IPS-18a (cell line): ENCODE measurements around the gene NOX5.
A peak's percentile ranks its signal among the peaks of the same experiment; 100 is the strongest.
"Not testable (repeated sequence)": the region's sequence is repeated elsewhere in the genome, so short reads cannot be mapped to it uniquely, and the experiment has no call there.

Source experiments
- H3K27ac ChIP-seq: one replicate; pipeline ENCODE4 v1.5.1; 2013; ENCODE audit warnings: low read length
- H3K27me3 ChIP-seq: one replicate; pipeline ENCODE4 v1.6.1; 2013; ENCODE audit warnings: mild to moderate bottlenecking, low read length; ENCODE audit not compliant: control insufficient read depth, insufficient read depth
- H3K36me3 ChIP-seq: one replicate; pipeline ENCODE4 v1.6.1; 2013; ENCODE audit warnings: low read depth, low read length; ENCODE audit not compliant: control insufficient read depth
- H3K4me1 ChIP-seq: one replicate; pipeline ENCODE4 v1.6.1; 2013; ENCODE audit warnings: low read depth, low read length; ENCODE audit not compliant: control insufficient read depth
- H3K4me3 ChIP-seq: one replicate; pipeline ENCODE4 v1.5.1; 2013; ENCODE audit warnings: low read length
- H3K9ac ChIP-seq: one replicate; pipeline ENCODE4 v1.6.1; 2013; ENCODE audit warnings: mild to moderate bottlenecking, low read length, moderate library complexity
- H3K9me3 ChIP-seq: one replicate; pipeline ENCODE4 v1.6.1; 2013; ENCODE audit warnings: low read depth, low read length; ENCODE audit not compliant: control insufficient read depth

The NOX5 gene

DNA sequence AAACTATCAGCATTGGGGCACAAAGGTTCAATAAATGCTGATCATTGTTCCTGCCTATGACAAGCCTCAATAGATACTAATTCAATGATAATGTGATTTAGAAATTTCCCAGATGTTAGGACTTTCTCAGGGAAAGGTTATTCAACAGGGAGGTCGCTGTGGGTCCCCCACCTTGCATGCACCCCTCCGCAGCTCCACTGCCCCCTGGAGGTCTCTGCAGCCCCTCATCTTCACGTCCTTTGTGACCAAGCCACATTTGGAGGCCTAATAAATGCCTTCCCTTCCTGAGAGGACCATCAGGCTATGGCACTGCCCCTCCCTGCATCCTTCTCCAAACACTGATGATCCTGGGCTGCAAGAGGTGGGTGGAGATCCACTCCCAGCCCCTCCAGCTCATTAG is 50.2 kb downstream of the NOX5 start:
- H3K27ac ChIP-seq = no peak overlapping the region
- H3K9me3 ChIP-seq = no peaks in the 10 kb centered on the region
- H3K4me1 ChIP-seq = peaks cover 2% of the 10 kb centered on the region
- H3K36me3 ChIP-seq = no peaks in the 10 kb centered on the region
- no peak overlapping the region for H3K9ac ChIP-seq
- no peak overlapping the region for H3K4me3 ChIP-seq
- no peaks in the 10 kb centered on the region for H3K27me3 ChIP-seq

DNA sequence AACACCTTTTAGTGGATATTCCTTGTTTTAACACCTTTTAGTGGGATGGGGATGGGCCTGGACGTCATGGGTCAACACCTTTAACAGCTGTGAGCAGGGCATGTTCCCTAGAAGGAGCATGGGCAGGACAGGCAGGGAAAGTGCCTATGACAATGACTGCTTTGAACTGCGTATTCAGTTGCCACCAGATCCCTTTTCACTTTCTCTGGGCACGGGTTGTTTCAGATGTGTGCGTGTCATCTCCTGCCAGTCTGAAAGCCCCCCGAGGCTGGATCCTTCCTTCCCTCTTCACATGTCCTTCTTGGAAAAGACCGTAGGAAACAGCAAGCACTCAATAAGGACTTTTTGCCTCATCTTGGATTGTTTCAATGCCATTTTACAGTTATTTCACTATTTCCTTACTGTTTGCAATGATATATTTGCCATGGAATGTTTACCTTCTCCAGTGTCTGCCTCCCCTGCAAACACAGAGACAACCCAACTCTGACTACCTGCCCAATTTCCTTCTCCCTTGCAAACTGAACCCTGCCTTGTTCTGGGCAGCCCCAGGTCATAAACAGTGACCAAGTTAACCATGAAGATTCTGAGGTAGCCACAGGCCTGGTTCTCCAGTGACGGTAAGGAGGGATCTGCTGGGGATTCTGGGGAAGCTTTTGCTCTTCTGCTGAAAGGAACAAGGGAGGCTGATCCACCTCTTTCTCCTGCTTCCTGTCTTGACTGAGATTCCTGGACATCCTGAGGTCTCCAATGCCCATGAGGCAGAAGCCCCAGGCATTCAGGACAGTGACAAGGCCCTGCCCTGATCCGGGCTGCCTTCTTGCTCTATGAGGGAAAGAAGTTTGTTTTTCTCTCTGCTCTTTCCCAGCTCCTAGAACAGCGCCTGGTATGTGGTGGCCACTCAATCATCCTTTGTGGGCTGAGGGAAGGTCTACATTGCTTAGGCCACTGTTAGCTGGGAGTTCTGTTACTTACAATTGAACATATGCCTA is 51.8 kb downstream of the NOX5 start:
- Histone ChIP-seq H3K9ac (no peak overlapping the region), H3K27ac (no peak overlapping the region), H3K9me3 (no peaks in the 10 kb centered on the region), H3K4me3 (no peak overlapping the region), H3K27me3 (no peaks in the 10 kb centered on the region), H3K36me3 (no peaks in the 10 kb centered on the region), H3K4me1 (no peaks in the 10 kb centered on the region)

DNA sequence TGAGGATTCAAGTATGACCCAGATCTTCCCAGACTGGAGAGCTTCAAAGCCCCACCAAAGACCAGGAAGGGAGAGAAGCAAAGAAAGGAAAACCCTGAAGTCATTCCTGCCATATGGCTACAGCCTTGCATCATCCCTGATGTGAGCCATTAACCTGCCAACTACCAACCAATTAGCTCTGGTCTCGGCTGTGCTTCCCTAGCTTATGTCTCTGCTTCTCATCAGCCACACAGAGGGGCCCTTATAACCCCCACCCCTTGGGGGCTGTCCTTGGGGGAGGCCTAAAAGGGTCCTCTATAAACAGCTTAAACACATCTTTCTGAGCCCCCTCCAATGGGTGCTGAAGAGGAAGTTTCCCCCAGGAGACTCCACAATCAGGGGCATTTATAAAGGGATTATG is 52.8 kb downstream of the NOX5 start:
- Histone ChIP-seq H3K27me3 (no peaks in the 10 kb centered on the region), H3K9ac (no peak overlapping the region), H3K36me3 (no peaks in the 10 kb centered on the region), H3K27ac (no peak overlapping the region), H3K4me1 (no peaks in the 10 kb centered on the region), H3K4me3 (no peak overlapping the region), H3K9me3 (no peaks in the 10 kb centered on the region)

DNA sequence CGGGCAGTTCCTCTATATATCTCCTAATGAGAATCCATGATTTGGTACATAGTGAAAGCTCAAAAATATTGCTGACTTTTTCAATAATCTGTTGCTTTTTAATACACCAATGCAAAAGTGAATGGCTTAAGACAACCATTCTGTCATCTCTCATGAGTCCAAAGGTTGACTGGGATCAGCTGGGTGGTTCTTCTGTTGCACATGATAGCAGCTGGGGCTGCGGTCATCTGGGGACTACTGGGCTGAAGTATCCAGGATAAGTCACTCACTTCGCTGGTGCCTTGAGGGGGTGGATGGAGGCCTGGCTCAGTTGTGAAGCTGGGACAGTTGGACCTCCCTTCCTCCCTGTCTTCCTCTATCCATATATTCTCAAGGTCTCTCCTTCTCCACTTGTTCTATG is 53.7 kb downstream of the NOX5 start:
- Histone ChIP-seq H3K4me1 (no peaks in the 10 kb centered on the region), H3K9me3 (no peaks in the 10 kb centered on the region), H3K9ac (no peak overlapping the region), H3K4me3 (no peak overlapping the region), H3K36me3 (no peaks in the 10 kb centered on the region), H3K27me3 (peaks cover 5% of the 10 kb centered on the region), H3K27ac (no peak overlapping the region)

DNA sequence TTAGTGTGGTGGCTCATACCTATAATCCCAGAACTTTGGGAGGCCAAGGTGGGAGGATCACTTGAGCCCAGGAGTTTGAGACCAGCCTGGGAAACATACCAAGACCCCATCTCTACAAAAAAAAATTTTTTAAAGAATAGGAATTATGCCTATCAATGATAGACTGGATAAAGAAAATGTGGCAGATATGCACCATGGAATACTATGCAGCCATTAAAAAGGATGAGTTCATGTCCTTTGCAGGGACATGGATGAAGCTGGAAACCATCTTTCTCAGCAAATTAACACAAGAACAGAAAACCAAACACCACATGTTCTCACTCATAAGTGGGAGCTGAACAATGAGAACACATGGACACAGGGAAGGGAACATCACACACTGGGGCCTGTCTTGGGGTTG is 54.8 kb downstream of the NOX5 start:
- H3K27ac ChIP-seq, H3K4me1 ChIP-seq, H3K9me3 ChIP-seq, H3K36me3 ChIP-seq, H3K4me3 ChIP-seq, H3K9ac ChIP-seq: not testable (repeated sequence)
- peaks cover 12% of the 10 kb centered on the region for H3K27me3 ChIP-seq

DNA sequence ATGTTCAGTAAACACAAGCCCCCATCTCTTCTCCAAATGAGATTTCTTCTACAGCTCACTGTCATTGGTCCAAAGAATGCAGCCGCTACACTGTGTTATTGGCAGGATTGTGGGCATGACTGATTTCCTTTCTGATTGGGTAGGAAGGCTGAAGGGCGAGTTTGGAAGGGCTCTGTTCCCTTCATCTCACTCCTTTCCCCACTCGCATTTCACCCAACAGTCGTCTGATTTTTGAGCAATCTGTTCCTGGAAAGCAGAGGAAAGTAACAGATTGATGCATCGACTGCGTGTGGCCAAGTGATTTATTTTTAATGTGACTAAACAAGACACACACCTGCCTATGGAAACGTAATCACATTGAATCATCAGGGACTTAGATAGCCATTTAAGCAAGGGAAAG is 55.5 kb downstream of the NOX5 start:
- H3K9ac ChIP-seq = no peak overlapping the region
- H3K27me3 ChIP-seq = peaks cover 13% of the 10 kb centered on the region
- no peaks in the 10 kb centered on the region for H3K36me3 ChIP-seq
- H3K4me1 ChIP-seq = peaks cover 11% of the 10 kb centered on the region
- no peak overlapping the region for H3K27ac ChIP-seq
- H3K9me3 ChIP-seq = no peaks in the 10 kb centered on the region
- no peak overlapping the region for H3K4me3 ChIP-seq

DNA sequence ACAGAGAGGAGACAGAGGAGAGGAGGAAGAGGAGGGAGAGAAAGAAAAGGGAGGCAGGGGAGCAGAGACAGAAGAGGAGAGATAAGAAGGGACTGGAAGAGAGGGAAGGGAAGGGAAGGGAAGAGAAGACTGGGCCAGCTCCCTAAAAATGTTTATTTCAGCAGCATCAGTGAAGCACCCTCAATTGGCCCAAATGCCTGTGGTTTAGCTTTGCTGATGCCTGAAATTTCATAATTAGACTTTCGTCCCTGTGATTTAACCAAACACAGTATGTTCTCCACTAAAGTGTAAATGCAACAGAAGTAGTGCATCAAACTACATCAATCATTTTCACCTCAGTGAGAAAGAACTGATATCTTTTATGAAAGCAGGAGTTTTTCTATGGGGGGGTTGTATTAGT is 55.9 kb downstream of the NOX5 start:
- H3K27ac ChIP-seq = no peak overlapping the region
- no peak overlapping the region for H3K4me3 ChIP-seq
- H3K9ac ChIP-seq = no peak overlapping the region
- H3K36me3 ChIP-seq = no peaks in the 10 kb centered on the region
- peaks cover 17% of the 10 kb centered on the region for H3K27me3 ChIP-seq
- H3K9me3 ChIP-seq = no peaks in the 10 kb centered on the region
- peaks cover 15% of the 10 kb centered on the region for H3K4me1 ChIP-seq

DNA sequence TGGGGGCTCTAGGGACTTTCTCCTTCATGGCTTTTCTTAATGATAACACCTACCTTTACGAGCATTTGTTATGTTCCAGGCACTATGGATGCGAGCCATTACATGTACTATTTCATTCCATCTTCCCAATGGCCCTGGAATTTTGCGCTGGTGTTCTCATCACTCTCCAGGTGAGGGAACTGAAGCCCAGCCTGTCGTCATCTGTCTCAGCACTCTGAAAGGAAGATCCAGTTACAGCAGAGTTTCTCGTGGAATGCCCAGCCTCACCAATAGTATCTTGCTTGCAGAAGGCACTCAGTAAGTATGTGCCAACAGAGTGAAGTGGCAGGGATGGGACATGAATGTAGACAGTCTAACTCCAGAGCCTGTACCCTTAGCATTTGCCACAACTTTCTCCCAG is 56.8 kb downstream of the NOX5 start:
- Histone ChIP-seq H3K9me3 (no peaks in the 10 kb centered on the region), H3K36me3 (no peaks in the 10 kb centered on the region), H3K9ac (no peak overlapping the region), H3K27me3 (peaks cover 17% of the 10 kb centered on the region), H3K4me1 (peaks cover 21% of the 10 kb centered on the region), H3K4me3 (no peak overlapping the region), H3K27ac (no peak overlapping the region)

DNA sequence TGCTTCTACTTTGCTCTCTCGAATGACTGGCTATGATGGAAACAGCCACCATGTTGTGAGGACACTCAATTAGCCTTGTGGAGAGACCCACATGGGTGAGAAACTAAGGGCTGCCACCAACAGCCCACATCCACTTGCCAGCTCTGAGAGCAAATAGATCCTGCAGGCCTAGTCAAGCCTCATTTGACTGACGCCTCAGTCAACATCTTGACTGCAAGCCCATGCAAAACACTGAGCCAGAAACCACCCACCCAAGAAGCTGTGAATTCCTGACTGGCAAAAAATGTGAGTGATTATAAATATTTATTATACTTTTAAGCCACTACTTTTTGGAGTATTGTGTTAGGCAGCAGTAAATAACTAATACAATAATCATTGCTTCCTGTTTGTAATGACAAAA is 58.4 kb downstream of the NOX5 start:
- Histone ChIP-seq H3K27ac (no peak overlapping the region), H3K27me3 (peaks cover 17% of the 10 kb centered on the region), H3K9me3 (no peaks in the 10 kb centered on the region), H3K36me3 (no peaks in the 10 kb centered on the region), H3K9ac (no peak overlapping the region), H3K4me1 (peaks cover 21% of the 10 kb centered on the region), H3K4me3 (no peak overlapping the region)

DNA sequence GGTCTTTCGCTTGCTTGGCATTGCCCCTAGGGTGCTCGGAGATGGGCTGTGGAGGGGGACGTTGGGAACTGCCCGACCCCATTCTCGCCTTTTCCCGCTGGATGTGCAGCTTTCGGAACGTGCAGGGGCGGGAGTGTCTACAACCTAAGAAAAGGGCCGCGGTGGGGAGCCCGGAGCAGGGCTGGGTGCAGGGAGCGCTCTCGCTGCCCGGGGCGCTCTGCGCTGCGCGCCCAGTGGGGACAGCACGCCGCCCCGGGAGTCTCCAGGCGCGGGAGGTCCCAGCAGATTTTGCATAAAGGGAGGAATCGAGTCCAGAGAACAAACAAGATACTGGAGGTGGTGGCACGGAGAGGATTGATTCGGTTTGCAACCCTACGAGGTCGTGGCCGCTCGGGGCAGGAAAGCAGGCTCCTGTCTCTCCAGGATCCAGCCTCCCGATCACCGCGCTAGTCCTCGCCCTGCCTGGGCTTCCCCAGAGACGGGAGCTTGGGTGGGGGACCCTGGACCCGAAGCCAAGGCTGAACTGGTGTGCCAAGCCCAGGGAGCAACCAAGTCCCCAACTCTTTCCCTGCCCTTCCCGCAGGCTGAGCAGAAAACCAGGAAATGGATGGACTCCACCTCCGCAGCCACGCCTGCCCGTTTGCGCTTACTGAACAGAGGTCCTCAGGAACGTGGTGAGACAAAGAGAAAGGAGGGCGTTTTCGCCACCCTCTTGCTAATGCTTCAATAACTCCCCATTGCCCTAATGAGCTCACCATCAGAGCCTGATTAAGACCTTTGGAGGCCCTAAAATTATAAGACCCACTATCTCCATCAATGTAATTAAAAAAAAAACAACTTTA is 59.7 kb downstream of the NOX5 start:
- peak overlapping the region; percentile 81 for H3K4me3 ChIP-seq
- H3K27me3 ChIP-seq = peaks cover 17% of the 10 kb centered on the region
- H3K9ac ChIP-seq = peak overlapping the region; percentile 56
- peaks cover 21% of the 10 kb centered on the region for H3K4me1 ChIP-seq
- peak overlapping the region; percentile 5 for H3K27ac ChIP-seq
- no peaks in the 10 kb centered on the region for H3K36me3 ChIP-seq
- no peaks in the 10 kb centered on the region for H3K9me3 ChIP-seq

DNA sequence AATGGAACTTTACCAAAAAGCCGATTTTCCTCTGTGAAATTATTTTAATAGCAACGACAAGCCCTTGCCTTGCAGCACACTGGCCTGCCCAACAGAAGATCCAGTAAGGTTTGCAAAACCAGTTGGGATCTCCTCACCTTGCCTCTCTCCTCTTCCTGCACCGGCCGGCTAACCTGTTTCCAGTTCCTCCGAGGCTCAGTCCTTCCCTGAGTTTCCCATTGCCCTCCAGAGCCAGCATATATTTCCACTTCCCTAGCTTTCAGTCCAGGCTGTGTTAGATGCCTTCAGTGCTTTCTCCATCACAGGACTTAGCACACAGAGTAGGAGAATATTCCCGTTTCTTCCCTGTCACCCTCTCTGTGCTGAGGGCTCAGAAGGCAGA is 60.3 kb downstream of the NOX5 start:
- Histone ChIP-seq H3K27ac (no peak overlapping the region), H3K4me3 (peak overlapping the region; percentile 81), H3K4me1 (peaks cover 21% of the 10 kb centered on the region), H3K27me3 (peaks cover 17% of the 10 kb centered on the region), H3K9ac (peak overlapping the region; percentile 56), H3K36me3 (no peaks in the 10 kb centered on the region), H3K9me3 (no peaks in the 10 kb centered on the region)
